ENCODE results near the gene TMCO4. TPM values are rescaled to one million over a fixed set of nuclear protein-coding genes. Genes with fewer than 3 reads are reported as not detected.

Gene TMCO4
- total RNA-seq, 6 experiments from 2014 or later, result 6.4 to 13.5 (median 9.8) TPM

- no peaks in the 10 kb centered on the region for H3K27me3 ChIP-seq
- no peak overlapping the region for H3K27ac ChIP-seq
- TF ChIP-seq POLR2A (IDR thresholded peaks at IDR 0.05) (no peak), CTCF (IDR thresholded peaks at IDR 0.05) (no peak)
- no peak for DNase-seq
- WGBS (ENCODE audit: insufficient coverage, low coverage, low lambda C conversion rate, missing lambda C conversion rate), result 100% methylated on average over 4 of the region's 5 CpGs
- H3K4me1 ChIP-seq, result peaks cover 0 to 20% (median 8%) of the 10 kb centered on the region in 4 donors
- H3K9me3 ChIP-seq, result no peaks in the 10 kb centered on the region
- intact Hi-C loops (cut with DNase I), result no loop called here
- no peaks in the 10 kb centered on the region for H3K36me3 ChIP-seq
- ATAC-seq, result no peak
- H3K4me3 ChIP-seq, result no peak overlapping the region
Measured at GRCh38 chr1:19733615-19734014, 66.1 kb downstream of the TMCO4 start.

- no peaks in the 10 kb centered on the region for H3K36me3 ChIP-seq
- peaks cover 0 to 6% (median 2%) of the 10 kb centered on the region in 4 donors for H3K4me1 ChIP-seq
- no peaks in the 10 kb centered on the region for H3K9me3 ChIP-seq
- no peaks in the 10 kb centered on the region for H3K27me3 ChIP-seq
- DNase-seq, result no peak
- no peak for ATAC-seq
- intact Hi-C loops (cut with DNase I), result no loop called here
- no peak overlapping the region for H3K4me3 ChIP-seq
- no peak for TF ChIP-seq POLR2A (IDR thresholded peaks at IDR 0.05)
- no peak for TF ChIP-seq CTCF (IDR thresholded peaks at IDR 0.05)
- no peak overlapping the region for H3K27ac ChIP-seq
- WGBS (ENCODE audit: insufficient coverage, low coverage, low lambda C conversion rate, missing lambda C conversion rate), result 100% methylated on average over 1 of the region's 8 CpGs
Measured at GRCh38 chr1:19731311-19731821, 68.3 kb downstream of the TMCO4 start.

- H3K36me3 ChIP-seq, result no peaks in the 10 kb centered on the region
- H3K4me3 ChIP-seq, result no peak overlapping the region
- H3K4me1 ChIP-seq, result peaks cover 0 to 6% (median 0%) of the 10 kb centered on the region in 4 donors
- no peak overlapping the region for H3K27ac ChIP-seq
- DNase-seq (no peak), ATAC-seq (no peak)
- no peaks in the 10 kb centered on the region for H3K27me3 ChIP-seq
- no peaks in the 10 kb centered on the region for H3K9me3 ChIP-seq
- TF ChIP-seq CTCF (IDR thresholded peaks at IDR 0.05) (no peak), POLR2A (IDR thresholded peaks at IDR 0.05) (no peak)
- WGBS (ENCODE audit: insufficient coverage, low coverage, low lambda C conversion rate, missing lambda C conversion rate), result 94% methylated on average over 3 of the region's 3 CpGs
- intact Hi-C loops (cut with DNase I), result no loop called here
Measured at GRCh38 chr1:19730793-19731192, 68.9 kb downstream of the TMCO4 start.

- Histone ChIP-seq H3K4me1 (peaks cover 0 to 1% (median 0%) of the 10 kb centered on the region in 4 donors), H3K36me3 (peaks cover 0 to 3% (median 0%) of the 10 kb centered on the region in 4 donors), H3K9me3 (no peaks in the 10 kb centered on the region), H3K27me3 (no peaks in the 10 kb centered on the region), H3K4me3 (no peak overlapping the region), H3K27ac (no peak overlapping the region)
- TF ChIP-seq POLR2A (IDR thresholded peaks at IDR 0.05) (no peak), CTCF (IDR thresholded peaks at IDR 0.05) (no peak)
- WGBS (ENCODE audit: insufficient coverage, low coverage, low lambda C conversion rate, missing lambda C conversion rate), result 100% methylated on average over 1 of the region's 3 CpGs
- intact Hi-C loops (cut with DNase I), result no loop called here
- DNase-seq (no peak), ATAC-seq (no peak)
Measured at GRCh38 chr1:19730232-19730631, 69.5 kb downstream of the TMCO4 start.

Data from right lobe of liver (tissue), 6 donors.